Measurements from ENCODE around the gene GALNT2. TPM values are rescaled to one million over a fixed set of nuclear protein-coding genes. Genes with fewer than 3 reads are reported as not detected.
A peak's percentile ranks its signal among the peaks of the same experiment; 100 is the strongest.

GALNT2 gene
- polyA plus RNA-seq, 2 of the 4 experiments (the other 2 are of a cell fraction) = 66.9 to 114 TPM

DNA sequence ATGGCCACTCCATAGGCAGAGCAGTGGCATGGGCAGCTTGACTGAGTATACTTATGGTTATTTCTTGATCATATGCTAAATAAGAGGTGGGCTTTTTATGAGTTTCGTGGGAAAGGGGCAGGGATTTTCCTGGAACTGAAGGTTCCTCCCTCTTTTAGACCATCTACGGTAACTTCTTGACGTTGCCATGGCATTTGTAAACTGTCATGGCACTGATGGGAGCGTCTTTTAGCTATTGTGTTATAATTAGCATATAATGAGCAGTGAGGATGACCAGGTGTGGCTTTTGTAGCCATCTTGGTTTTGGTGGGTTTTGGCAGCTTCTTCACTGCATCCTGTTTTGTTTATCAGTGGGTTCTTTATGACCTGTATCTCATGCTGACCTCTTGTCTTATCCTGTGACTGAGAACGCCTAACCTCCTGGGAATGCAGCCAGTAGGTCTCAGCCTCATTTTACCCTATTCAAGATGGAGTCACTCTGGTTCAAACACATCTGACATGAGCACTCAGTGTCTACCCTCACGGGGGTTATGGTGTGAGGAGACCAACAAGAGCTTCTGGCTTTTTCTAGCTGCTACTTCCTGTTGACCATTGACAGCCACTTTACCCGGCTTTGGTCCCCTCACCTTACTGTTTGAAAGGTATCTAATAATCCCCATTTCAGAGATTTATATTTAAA is 71.7 kb downstream of the GALNT2 start:
- Histone ChIP-seq H3K4me2 (no peak overlapping the region), H3K9me3 (no peaks in the 10 kb centered on the region), H3K4me3 (no peak overlapping the region), H3K27ac (no peak overlapping the region), H3K4me1 (peaks cover 35% of the 10 kb centered on the region)
- FAIRE-seq = no peak
- WGBS (ENCODE audit: missing lambda C conversion rate) = 80% methylated on average over 7 of the region's 7 CpGs
- CTCF ChIA-PET = interaction anchor here (1.3 kb wide), 1 partner anchor 9 kb away, joined by 6 read pairs; no protein-coding TSS in a partner anchor
- TF ChIP-seq ZNF302 (CRISPR knock-in tag; IDR thresholded peaks at IDR 0.05) (no peak), HOXB5 (CRISPR knock-in tag; IDR thresholded peaks at IDR 0.05) (peak; percentile 38; the same call in 1 of the 2 replicates), JUN (IDR thresholded peaks at IDR 0.05) (no peak), SREBF2 (IDR thresholded peaks at IDR 0.05) (no peak), JUNB (IDR thresholded peaks at IDR 0.05) (no peak), NFE2L2 (conservative IDR thresholded peaks at IDR 0.05; ENCODE audit: low read length) (no peak), MYC (IDR thresholded peaks at IDR 0.05; ENCODE audit: borderline replicate concordance, low read length) (no peak), RFX5 (IDR thresholded peaks at IDR 0.05) (no peak), FOSL2 (IDR thresholded peaks at IDR 0.05) (no peak), FOSL2 (CRISPR knock-in tag; IDR thresholded peaks at IDR 0.05) (no peak), HEYL (CRISPR knock-in tag; IDR thresholded peaks at IDR 0.05) (no peak), FOSB (CRISPR knock-in tag; IDR thresholded peaks at IDR 0.05) (no peak), EHMT2 (IDR thresholded peaks at IDR 0.05; ENCODE audit: low read depth) (no peak), HOXB13 (CRISPR knock-in tag; IDR thresholded peaks at IDR 0.05; ENCODE audit: low read depth) (peak; percentile 52; the same call in 1 of the 2 replicates), CBX8 (IDR thresholded peaks at IDR 0.05) (no peak)
- TF ChIP-seq, protein P1, sequence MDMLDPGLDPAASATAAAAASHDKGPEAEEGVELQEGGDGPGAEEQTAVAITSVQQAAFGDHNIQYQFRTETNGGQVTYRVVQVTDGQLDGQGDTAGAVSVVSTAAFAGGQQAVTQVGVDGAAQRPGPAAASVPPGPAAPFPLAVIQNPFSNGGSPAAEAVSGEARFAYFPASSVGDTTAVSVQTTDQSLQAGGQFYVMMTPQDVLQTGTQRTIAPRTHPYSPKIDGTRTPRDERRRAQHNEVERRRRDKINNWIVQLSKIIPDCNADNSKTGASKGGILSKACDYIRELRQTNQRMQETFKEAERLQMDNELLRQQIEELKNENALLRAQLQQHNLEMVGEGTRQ (IDR thresholded peaks at IDR 0.05) = no peak
- TF ChIP-seq, protein P2, sequence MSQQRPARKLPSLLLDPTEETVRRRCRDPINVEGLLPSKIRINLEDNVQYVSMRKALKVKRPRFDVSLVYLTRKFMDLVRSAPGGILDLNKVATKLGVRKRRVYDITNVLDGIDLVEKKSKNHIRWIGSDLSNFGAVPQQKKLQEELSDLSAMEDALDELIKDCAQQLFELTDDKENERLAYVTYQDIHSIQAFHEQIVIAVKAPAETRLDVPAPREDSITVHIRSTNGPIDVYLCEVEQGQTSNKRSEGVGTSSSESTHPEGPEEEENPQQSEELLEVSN (IDR thresholded peaks at IDR 0.05; ENCODE audit: borderline replicate concordance, low read depth) = no peak
- TF ChIP-seq, protein P3, sequence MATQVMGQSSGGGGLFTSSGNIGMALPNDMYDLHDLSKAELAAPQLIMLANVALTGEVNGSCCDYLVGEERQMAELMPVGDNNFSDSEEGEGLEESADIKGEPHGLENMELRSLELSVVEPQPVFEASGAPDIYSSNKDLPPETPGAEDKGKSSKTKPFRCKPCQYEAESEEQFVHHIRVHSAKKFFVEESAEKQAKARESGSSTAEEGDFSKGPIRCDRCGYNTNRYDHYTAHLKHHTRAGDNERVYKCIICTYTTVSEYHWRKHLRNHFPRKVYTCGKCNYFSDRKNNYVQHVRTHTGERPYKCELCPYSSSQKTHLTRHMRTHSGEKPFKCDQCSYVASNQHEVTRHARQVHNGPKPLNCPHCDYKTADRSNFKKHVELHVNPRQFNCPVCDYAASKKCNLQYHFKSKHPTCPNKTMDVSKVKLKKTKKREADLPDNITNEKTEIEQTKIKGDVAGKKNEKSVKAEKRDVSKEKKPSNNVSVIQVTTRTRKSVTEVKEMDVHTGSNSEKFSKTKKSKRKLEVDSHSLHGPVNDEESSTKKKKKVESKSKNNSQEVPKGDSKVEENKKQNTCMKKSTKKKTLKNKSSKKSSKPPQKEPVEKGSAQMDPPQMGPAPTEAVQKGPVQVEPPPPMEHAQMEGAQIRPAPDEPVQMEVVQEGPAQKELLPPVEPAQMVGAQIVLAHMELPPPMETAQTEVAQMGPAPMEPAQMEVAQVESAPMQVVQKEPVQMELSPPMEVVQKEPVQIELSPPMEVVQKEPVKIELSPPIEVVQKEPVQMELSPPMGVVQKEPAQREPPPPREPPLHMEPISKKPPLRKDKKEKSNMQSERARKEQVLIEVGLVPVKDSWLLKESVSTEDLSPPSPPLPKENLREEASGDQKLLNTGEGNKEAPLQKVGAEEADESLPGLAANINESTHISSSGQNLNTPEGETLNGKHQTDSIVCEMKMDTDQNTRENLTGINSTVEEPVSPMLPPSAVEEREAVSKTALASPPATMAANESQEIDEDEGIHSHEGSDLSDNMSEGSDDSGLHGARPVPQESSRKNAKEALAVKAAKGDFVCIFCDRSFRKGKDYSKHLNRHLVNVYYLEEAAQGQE (IDR thresholded peaks at IDR 0.05) = no peak
- ATAC-seq = no peak
- POLR2A ChIA-PET = no interaction called here
- DNase-seq (ENCODE audit: low read depth in 1 of 2, low spot score in 1 of 2) = no peak

DNA sequence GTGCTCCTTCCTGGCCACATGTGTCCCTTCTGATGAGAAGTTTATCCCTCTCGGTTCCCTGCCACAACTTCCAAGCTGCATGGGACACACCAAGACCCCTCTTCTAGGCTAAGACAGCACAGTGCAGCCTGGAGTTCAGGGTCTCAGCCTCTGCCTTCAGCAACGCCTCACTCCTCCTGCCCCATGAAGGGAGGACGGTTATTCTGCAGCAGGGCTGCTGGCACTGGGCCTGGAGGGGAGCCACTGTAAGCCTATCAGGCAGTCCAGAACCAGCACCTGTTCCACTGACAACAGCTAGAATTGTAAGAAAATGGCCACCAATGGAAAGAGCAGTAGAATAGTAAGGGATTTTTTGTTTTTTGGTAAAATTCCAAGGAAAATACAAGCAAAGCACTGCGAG is 72.3 kb downstream of the GALNT2 start:
- FAIRE-seq (no peak), DNase-seq (ENCODE audit: low read depth in 1 of 2, low spot score in 1 of 2) (no peak), ATAC-seq (no peak)
- ChIA-PET CTCF (interaction anchor here (0.6 to 1.3 kb wide), 2 partner anchors 9 to 30 kb away, joined by 3 to 6 read pairs; no protein-coding TSS in a partner anchor), POLR2A (no interaction called here)
- Histone ChIP-seq H3K27ac (no peak overlapping the region; a peak in 1 of 6 replicates), H3K4me2 (no peak overlapping the region), H3K4me3 (no peak overlapping the region), H3K4me1 (peaks cover 29% of the 10 kb centered on the region), H3K9me3 (no peaks in the 10 kb centered on the region)
- WGBS (ENCODE audit: missing lambda C conversion rate) = 94% methylated on average over 4 of the region's 4 CpGs
- TF ChIP-seq ZSCAN20 (CRISPR knock-in tag; IDR thresholded peaks at IDR 0.05) (no peak), HDAC2 (IDR thresholded peaks at IDR 0.05) (no peak), POLR2A (IDR thresholded peaks at IDR 0.05; ENCODE audit: low read length) (no peak), EHF (CRISPR knock-in tag; IDR thresholded peaks at IDR 0.05) (no peak), MAFK (IDR thresholded peaks at IDR 0.05; ENCODE audit: partially characterized antibody) (no peak), NPAS2 (CRISPR knock-in tag; IDR thresholded peaks at IDR 0.05; ENCODE audit: borderline replicate concordance) (no peak), HOXB5 (CRISPR knock-in tag; IDR thresholded peaks at IDR 0.05) (no peak), KDM5A (IDR thresholded peaks at IDR 0.05) (no peak), RCOR1 (IDR thresholded peaks at IDR 0.05; ENCODE audit: low read depth, low read length) (no peak), NFE2L2 (conservative IDR thresholded peaks at IDR 0.05; ENCODE audit: low read length) (no peak)
- TF ChIP-seq, protein P4, sequence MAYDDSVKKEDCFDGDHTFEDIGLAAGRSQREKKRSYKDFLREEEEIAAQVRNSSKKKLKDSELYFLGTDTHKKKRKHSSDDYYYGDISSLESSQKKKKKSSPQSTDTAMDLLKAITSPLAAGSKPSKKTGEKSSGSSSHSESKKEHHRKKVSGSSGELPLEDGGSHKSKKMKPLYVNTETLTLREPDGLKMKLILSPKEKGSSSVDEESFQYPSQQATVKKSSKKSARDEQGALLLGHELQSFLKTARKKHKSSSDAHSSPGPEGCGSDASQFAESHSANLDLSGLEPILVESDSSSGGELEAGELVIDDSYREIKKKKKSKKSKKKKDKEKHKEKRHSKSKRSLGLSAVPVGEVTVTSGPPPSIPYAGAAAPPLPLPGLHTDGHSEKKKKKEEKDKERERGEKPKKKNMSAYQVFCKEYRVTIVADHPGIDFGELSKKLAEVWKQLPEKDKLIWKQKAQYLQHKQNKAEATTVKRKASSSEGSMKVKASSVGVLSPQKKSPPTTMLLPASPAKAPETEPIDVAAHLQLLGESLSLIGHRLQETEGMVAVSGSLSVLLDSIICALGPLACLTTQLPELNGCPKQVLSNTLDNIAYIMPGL (CRISPR knock-in tag; IDR thresholded peaks at IDR 0.05; ENCODE audit: borderline replicate concordance) = no peak
- TF ChIP-seq, protein P2 (IDR thresholded peaks at IDR 0.05; ENCODE audit: borderline replicate concordance, low read depth) = no peak

Measured in A549 (cell line).